HG03045 (cell line): ENCODE results near the gene MEIOB.

ENCODE experiments used
- ATAC-seq: cut with Tn5 transposase; IDR thresholded peaks from one replicate; pipeline ENCODE4 v1.9.1; 2021; ENCODE audit warnings: mild to moderate bottlenecking, moderate library complexity; ENCODE audit not compliant: unreplicated experiment

The MEIOB gene

DNA sequence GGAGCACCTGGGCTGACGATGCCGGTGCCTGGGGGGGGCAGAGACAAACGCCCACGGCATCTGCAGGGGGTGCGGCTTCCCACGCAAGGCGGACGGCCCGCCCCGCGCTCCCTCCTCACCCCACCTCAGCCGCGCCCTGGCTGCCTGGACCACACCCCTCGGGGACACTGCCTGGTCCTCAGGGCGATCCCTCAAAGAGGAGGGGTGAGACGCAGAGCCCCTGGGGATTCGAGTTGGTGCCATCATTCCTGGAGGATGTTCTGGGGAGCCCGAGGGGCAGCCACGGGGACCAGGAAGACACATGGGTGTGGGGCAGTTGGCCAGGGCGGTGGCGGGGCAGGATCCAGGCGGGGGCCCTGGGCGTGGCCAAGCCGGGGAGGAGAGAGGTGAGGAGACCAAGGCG lies 82.3 kb downstream of the MEIOB start:
- ATAC-seq = no peak

DNA sequence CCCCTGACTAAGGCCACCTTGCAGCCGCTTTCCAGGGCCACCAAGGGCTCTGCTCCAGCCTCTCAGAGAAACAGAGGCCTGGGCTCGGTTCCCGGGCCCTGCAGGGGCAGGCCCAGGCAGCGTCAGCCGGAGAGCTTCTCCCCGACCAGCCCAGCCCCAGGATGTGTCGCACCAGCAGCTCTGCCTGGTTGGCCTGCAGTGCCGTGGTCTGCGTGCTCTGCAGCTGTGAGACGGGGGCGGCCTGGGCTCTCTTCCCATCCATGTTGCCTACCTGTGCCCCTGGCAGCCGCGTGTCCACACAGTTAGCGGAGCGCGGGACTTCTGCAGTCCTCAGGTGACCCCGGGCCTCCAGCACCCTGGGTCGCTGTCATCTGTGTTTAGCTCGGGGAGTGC lies 83.3 kb downstream of the MEIOB start:
- no peak for ATAC-seq

DNA sequence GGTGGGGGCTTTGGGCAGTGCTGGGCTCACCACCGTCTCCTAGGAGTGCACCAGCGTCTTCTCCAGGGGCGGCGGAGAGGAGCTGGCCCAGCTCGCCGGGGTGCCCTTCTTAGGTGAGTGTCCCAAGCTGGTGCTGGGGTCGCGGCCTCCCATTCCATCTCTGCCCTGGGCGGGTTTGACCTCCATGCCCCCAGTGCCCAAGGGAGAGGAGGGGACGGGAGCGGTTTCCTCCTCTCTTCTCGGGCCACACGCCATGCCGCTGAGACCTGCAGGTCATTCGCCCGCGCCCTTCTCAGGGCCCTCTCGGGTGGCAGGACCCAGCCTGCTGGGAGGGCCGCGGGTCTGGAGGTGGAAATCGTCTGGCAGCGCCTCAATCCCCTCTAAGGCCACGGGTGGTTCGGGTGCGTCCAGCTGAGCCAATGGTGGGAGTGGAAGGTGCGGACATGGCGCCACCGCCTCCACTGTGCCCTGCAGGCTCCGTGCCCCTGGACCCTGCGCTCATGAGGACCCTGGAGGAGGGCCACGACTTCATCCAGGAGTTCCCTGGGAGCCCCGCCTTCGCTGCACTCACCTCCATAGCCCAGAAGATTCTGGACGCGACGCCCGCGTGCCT lies 83.8 kb downstream of the MEIOB start:
- ATAC-seq = no peak

DNA sequence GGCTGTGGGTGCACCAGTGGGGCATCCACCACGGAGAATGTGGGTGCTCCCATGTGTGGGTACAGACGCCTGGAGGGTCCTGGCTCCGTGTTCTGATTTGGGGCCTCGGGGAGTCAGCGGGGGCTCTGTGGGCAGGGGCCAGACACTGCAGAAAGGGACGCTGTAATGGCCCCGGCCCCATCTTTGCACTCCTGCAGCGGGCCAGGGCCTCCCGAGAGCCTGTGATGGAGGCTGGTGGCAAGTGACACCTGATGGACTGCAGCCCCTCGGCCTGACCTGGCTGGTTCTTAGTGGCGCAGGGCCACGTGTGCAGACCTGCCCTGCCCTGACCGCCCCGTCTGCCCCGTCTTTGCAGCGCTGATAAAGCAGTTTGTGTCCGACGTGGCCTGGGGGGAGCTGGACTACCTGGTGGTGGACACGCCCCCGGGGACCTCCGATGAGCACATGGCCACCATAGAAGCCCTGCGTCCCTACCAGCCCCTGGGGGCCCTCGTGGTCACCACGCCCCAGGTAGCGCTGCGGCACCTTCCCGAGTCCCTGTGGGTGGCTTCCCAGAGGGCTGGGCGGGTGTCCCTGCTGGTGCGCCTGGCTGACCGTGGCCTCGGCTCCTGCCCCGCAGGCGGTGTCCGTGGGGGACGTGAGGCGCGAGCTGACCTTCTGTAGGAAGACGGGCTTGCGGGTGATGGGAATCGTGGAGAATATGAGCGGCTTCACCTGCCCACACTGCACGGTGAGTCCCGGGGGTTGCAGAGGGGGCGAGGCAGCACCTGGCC lies 84.5 kb downstream of the MEIOB start:
- ATAC-seq = no peak

DNA sequence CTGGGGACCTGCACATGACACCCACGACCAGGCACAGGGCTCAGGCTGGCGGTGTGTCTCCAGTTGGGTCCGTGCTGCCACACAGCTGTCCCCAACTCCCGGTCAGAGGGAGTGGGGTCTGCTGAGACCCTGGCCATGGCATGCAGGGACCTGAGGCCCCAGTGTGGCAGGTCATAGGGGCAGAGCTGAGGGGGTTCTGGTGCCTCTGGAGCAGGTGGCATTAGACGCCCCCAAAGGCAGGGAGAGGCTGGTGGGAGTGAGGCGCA lies 85.0 kb downstream of the MEIOB start:
- ATAC-seq = no peak

DNA sequence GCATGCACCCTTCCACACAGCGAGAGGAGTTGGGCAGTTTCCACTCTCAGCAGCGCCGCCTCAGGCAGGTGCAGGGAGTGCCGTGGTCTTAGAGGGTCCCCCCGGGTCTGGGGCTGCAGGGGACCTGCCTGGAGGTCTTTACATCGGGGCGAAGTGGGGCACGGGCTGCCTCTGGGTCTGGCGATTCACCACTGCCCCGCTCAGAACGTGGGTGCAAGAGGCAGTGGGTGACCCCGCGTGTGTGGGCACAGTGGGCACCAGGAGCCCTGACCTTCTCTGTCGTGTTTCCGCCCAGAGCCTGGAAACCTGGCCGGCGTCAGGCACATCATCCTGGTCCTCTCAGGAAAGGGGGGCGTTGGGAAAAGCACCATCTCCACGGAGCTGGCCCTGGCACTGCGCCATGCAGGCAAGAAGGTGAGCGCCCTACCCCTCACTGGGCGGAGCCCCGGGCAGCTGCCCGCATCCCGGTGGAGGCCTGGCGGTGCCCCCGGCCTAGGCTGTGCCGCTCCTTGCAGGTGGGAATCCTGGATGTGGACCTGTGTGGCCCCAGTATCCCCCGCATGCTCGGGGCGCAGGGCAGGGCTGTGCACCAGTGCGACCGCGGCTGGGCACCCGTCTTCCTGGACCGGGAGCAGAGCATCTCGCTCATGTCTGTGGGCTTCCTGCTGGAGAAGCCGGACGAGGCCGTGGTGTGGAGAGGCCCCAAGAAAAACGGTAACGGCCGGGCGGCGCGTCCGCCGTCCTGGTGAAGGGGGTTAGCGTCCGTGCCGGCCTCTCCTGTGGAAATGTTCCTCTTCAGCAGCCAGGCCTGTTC lies 85.5 kb downstream of the MEIOB start:
- no peak for ATAC-seq

DNA sequence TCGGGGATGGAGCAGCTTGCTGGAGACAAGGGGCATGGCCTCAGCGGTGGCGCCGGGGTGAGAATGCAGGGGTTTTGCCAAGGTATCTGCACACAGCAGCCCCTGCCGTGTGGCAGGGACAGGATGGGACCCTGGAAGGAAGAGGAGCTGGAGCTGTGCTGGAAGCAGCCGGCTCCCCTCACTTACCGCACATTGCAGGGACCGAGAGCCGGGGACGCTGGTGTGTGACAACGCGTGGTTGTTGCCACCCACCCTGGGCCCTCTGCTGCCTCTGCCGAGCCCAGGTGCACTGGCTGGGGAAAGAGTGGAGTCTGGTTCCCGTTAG lies 86.2 kb downstream of the MEIOB start:
- no peak for ATAC-seq

DNA sequence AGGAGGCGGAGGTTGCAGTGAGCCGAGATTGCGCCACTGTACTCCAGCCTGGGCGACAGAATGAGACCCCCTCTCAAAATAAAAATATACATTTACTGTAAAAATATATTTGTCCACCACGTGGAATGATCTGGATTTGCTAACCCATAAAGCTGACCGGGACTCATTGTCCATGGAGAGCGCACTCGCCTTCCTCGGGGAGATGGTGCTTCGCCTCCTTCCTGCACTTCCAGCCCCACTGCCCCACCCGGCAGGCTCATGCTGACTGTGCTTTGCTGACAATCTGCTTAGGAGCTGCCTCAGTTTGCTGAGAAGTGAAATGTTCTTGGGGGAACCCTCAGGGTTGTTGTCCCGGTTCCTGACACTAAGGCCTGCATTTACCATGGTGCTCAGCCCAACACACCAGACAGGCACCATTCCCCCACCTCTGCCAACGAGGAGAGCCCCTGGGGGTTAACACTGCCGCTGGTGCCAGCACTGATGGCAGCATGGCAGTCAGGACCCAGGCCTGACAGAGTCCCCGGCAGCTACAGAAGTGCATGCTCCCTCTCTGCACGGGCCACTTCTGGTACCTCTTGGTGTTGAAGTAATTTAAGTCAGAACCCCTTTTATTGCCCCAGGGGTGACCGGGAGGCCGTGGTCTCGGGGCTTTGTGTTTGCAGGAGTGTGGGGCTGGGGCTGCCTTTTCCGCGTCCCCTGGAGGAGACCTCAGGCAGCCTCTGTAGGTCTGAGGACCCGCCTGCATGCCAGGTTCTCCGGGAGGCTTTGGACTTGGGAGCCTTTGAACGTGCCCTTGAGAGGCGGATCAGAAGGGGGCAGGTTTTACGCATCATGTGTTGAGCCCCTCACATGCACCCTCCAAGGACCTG lies 86.8 kb downstream of the MEIOB start:
- ATAC-seq = no peak
